SH-SY5Y (cell line): ENCODE measurements around the gene NAT9.

Experiments used
- GATA2 ChIP-seq: IDR thresholded peaks from 2 replicates; pipeline ENCODE4 v1.6.1; 2011; ENCODE audit warnings: mild to moderate bottlenecking, low read depth, low read length
- GATA3 ChIP-seq: IDR thresholded peaks from 2 replicates; pipeline ENCODE4 v1.6.1; 2011; ENCODE audit warnings: low read depth, mild to moderate bottlenecking, low read length, moderate library complexity

GRCh38 chr17:74790161-74791058 lies 14.3 kb upstream of the NAT9 start:
- TF ChIP-seq GATA2 (no peak), GATA3 (no peak)
